HT1080 (cell line): ENCODE data around the gene THSD4. TPM values are rescaled to one million over a fixed set of nuclear protein-coding genes. Genes with fewer than 3 reads are reported as not detected.
A peak's percentile ranks its signal among the peaks of the same experiment; 100 is the strongest.

Source experiments
- DNase-seq: peaks from one replicate; pipeline ENCODE4 v3.0.0-alpha.2; 2015; ENCODE audit warnings: low read depth
- total RNA-seq: library from RNA; depleted of rRNA; stranded (reverse); fragments of >200 nt; shearing (Covaris generic); gene quantifications from 2 replicates; pipeline ENCODE4 v1.2.3, GENCODE V29; 2014

THSD4 gene
- total RNA-seq, 1 experiment from 2014 or later = 11.8 TPM

- no peak for DNase-seq
Measured at GRCh38 chr15:71529361-71529760, 414.1 kb downstream of the THSD4 start.

- DNase-seq = peak; percentile 8
Measured at GRCh38 chr15:71530116-71530515, 414.8 kb downstream of the THSD4 start.

GRCh38 chr15:71532994-71533393 is 417.7 kb downstream of the THSD4 start:
- DNase-seq = peak; percentile 53

- peak; percentile 31 for DNase-seq
Measured at GRCh38 chr15:71538181-71538580, 422.9 kb downstream of the THSD4 start.

GRCh38 chr15:71541746-71542145 is 426.5 kb downstream of the THSD4 start:
- DNase-seq = no peak

GRCh38 chr15:71542836-71543235 is 427.6 kb downstream of the THSD4 start:
- peak; percentile 28 for DNase-seq

- no peak for DNase-seq
Measured at GRCh38 chr15:71543413-71543812, 428.1 kb downstream of the THSD4 start.

- DNase-seq = no peak
Measured at GRCh38 chr15:71545223-71545760, 430.0 kb downstream of the THSD4 start.

GRCh38 chr15:71545923-71546322 is 430.7 kb downstream of the THSD4 start:
- DNase-seq = no peak

- DNase-seq = no peak
Measured at GRCh38 chr15:71547011-71547410, 431.7 kb downstream of the THSD4 start.

GRCh38 chr15:71548401-71548807 is 433.1 kb downstream of the THSD4 start:
- DNase-seq = no peak

- no peak for DNase-seq
Measured at GRCh38 chr15:71549091-71549490, 433.8 kb downstream of the THSD4 start.

- DNase-seq = no peak
Measured at GRCh38 chr15:71549697-71550096, 434.4 kb downstream of the THSD4 start.

GRCh38 chr15:71551566-71551965 is 436.3 kb downstream of the THSD4 start:
- no peak for DNase-seq

- peak; percentile 78 for DNase-seq
Measured at GRCh38 chr15:71559098-71559497, 443.8 kb downstream of the THSD4 start.

GRCh38 chr15:71559616-71560015 is 444.3 kb downstream of the THSD4 start:
- DNase-seq = no peak

GRCh38 chr15:71562251-71562650 is 447.0 kb downstream of the THSD4 start:
- DNase-seq = no peak

GRCh38 chr15:71564217-71564616 is 448.9 kb downstream of the THSD4 start:
- DNase-seq = no peak

GRCh38 chr15:71565006-71565405 is 449.7 kb downstream of the THSD4 start:
- DNase-seq = no peak

GRCh38 chr15:71565631-71566160 is 450.4 kb downstream of the THSD4 start:
- no peak for DNase-seq

GRCh38 chr15:71566226-71566625 is 451.0 kb downstream of the THSD4 start:
- DNase-seq = no peak

GRCh38 chr15:71567173-71567572 is 451.9 kb downstream of the THSD4 start:
- DNase-seq = no peak

GRCh38 chr15:71568227-71568626 is 453.0 kb downstream of the THSD4 start:
- DNase-seq = no peak

GRCh38 chr15:71570736-71571135 is 455.5 kb downstream of the THSD4 start:
- no peak for DNase-seq
